GM12878 (cell line): ENCODE measurements around the gene SETD5. TPM values are rescaled to one million over a fixed set of nuclear protein-coding genes. Genes with fewer than 3 reads are reported as not detected.

Source experiments
- ATAC-seq: fragments of 200-7000 bp; cut with Tn5 transposase; 3 replicates; pipeline ENCODE4 v1.9.1; 2020; ENCODE audit warnings: mild to moderate bottlenecking, moderate library complexity
- BruUV-seq: library from RNA; stranded (reverse); fragments of 400-500 nt; replicated peaks from 2 replicates; lab custom pipeline; 2021; lab: Mats Ljungman, UMichigan
- CTCF ChIA-PET: fragments of 300-600 bp; sonication (Branson Sonifier 250); formaldehyde crosslinking; extraction: SDS; loops from one replicate; lab custom pipeline; 2021; ENCODE audit warnings: inconsistent platforms; lab: Yijun Ruan, JAX
- POLR2A ChIA-PET: fragments of 350-600 bp; formaldehyde crosslinking; extraction: SDS; loops from one replicate; lab custom pipeline; 2021; ENCODE audit warnings: inconsistent platforms; lab: Charles Lee
- RAD21 ChIA-PET: fragments of 300-600 bp; sonication (Branson Sonifier 250); formaldehyde crosslinking; loops from one replicate; lab custom pipeline; 2023; ENCODE audit warnings: antibody characterized with exemption; ENCODE audit not compliant: unreplicated experiment; lab: Charles Lee
- SMC1A ChIA-PET: fragments of 300-600 bp; sonication (Branson Sonifier 250); formaldehyde crosslinking; loops from one replicate; lab custom pipeline; 2023; ENCODE audit not compliant: unreplicated experiment, uncharacterized antibody; lab: Charles Lee
- DNase-seq: peaks from one replicate; pipeline ENCODE4 v3.0.0-alpha.2; 2011; ENCODE audit warnings: low read depth, low spot score
- FAIRE-seq: peaks from 3 replicates; lab custom pipeline; 2011; peaks lifted over from hg19 to GRCh38; lab: Jason Lieb, UNC
- H2AFZ ChIP-seq: 2 replicates; pipeline ENCODE4 v1.6.0; 2011; ENCODE audit warnings: low read depth, low read length, control low read depth; ENCODE audit not compliant: control insufficient read depth
- H3K27ac ChIP-seq: 2 replicates; pipeline ENCODE4 v1.5.1; 2011; ENCODE audit warnings: control low read depth; ENCODE audit not compliant: control insufficient read depth, insufficient read depth
- H3K27me3 ChIP-seq, 2 experiments: replicated peaks in 1 of 2; 2 replicates each; pipeline versions ENCODE4 v1.6.0 to v1.6.1; 2011; ENCODE audit warnings: low read length in 1 of 2; ENCODE audit not compliant: control insufficient read depth in 2 of 2, insufficient read depth in 2 of 2
- H3K36me3 ChIP-seq, 2 experiments: 2 replicates each; pipeline ENCODE4 v1.5.1; 2011; ENCODE audit warnings: low read length in 1 of 2; ENCODE audit not compliant: control insufficient read depth in 2 of 2, insufficient read depth in 2 of 2
- H3K4me1 ChIP-seq: 2 replicates; pipeline ENCODE4 v1.6.1; 2011; ENCODE audit warnings: mild to moderate bottlenecking, low read length, moderate library complexity, mixed read lengths; ENCODE audit not compliant: control insufficient read depth, insufficient read depth
- H3K4me2 ChIP-seq: 2 replicates; pipeline ENCODE4 v1.6.0; 2011; ENCODE audit warnings: control low read depth; ENCODE audit not compliant: control insufficient read depth, insufficient read depth
- H3K4me3 ChIP-seq: fragments of 200-600 bp; sonication (generic); 2 replicates; pipeline ENCODE4 v1.5.1; 2016
- H3K79me2 ChIP-seq: 2 replicates; pipeline ENCODE4 v1.6.0; 2011; ENCODE audit warnings: low read length; ENCODE audit not compliant: control insufficient read depth, insufficient read depth
- H3K9ac ChIP-seq: 2 replicates; pipeline ENCODE4 v1.8.0; 2011; ENCODE audit warnings: low read length, control low read depth, mixed read lengths; ENCODE audit not compliant: control insufficient read depth, insufficient read depth
- H3K9me3 ChIP-seq: replicated peaks from 3 replicates; pipeline ENCODE4 v1.5.1; 2011; ENCODE audit warnings: mild to moderate bottlenecking, low read length; ENCODE audit not compliant: control insufficient read depth, insufficient read depth
- H4K20me1 ChIP-seq: 2 replicates; pipeline ENCODE4 v1.6.0; 2011; ENCODE audit not compliant: control insufficient read depth, insufficient read depth
- ASH2L ChIP-seq: fragments of 300-600, 200-600 bp; sonication (generic); IDR thresholded peaks from 2 replicates; pipeline ENCODE4 v1.6.1; 2017; ENCODE audit warnings: low read depth, mild to moderate bottlenecking, borderline replicate concordance
- BCL11A ChIP-seq: IDR thresholded peaks from 2 replicates; pipeline ENCODE4 v1.6.1; 2011; ENCODE audit warnings: low read depth, low read length
- BHLHE40 ChIP-seq, 2 experiments: fragments of 450-650 bp in 1 of 2; IDR thresholded peaks; 2 replicates each; pipeline ENCODE4 v1.6.1; 2011 to 2017; ENCODE audit warnings: low read depth in 2 of 2, borderline replicate concordance in 1 of 2, improper control_type of control experiment in 1 of 2, low read length in 1 of 2, mild to moderate bottlenecking in 1 of 2
- BMI1 ChIP-seq: fragments of 450-650 bp; IDR thresholded peaks from 2 replicates; pipeline ENCODE4 v1.6.1; 2016; ENCODE audit warnings: mild to moderate bottlenecking, moderate library complexity, borderline replicate concordance
- CBX5 ChIP-seq: sonication (generic); IDR thresholded peaks from 2 replicates; pipeline ENCODE4 v1.6.1; 2016; ENCODE audit warnings: low read depth, moderate library complexity, mild to moderate bottlenecking, inconsistent platforms
- CREM ChIP-seq: IDR thresholded peaks from 2 replicates; pipeline ENCODE4 v1.6.1; 2014; ENCODE audit warnings: antibody characterized with exemption, low read depth
- DPF2 ChIP-seq: fragments of 450-650 bp; IDR thresholded peaks from 2 replicates; pipeline ENCODE4 v1.6.1; 2017; ENCODE audit warnings: mild to moderate bottlenecking
- RELB ChIP-seq: fragments of 450-650 bp; IDR thresholded peaks from 2 replicates; pipeline ENCODE4 v1.6.1; 2017; ENCODE audit warnings: low read depth, mild to moderate bottlenecking, moderate library complexity
- RFX5 ChIP-seq: IDR thresholded peaks from 2 replicates; pipeline ENCODE4 v1.6.1; 2011; ENCODE audit warnings: low read depth, low read length, improper control_type of control experiment
- RUNX3 ChIP-seq: IDR thresholded peaks from 2 replicates; pipeline ENCODE4 v1.6.1; 2012; ENCODE audit warnings: low read length, inconsistent platforms
- SMAD1 ChIP-seq: fragments of 450-650 bp; IDR thresholded peaks from 2 replicates; pipeline ENCODE4 v1.6.1; 2018; ENCODE audit warnings: mild to moderate bottlenecking, low read depth; ENCODE audit not compliant: partially characterized antibody
- ZBTB33 ChIP-seq: fragments of 450-650 bp; IDR thresholded peaks from 2 replicates; pipeline ENCODE4 v1.6.1; 2017; ENCODE audit warnings: mild to moderate bottlenecking
- ZNF687 ChIP-seq: fragments of 450-650 bp; IDR thresholded peaks from 2 replicates; pipeline ENCODE4 v1.6.1; 2017; ENCODE audit warnings: mild to moderate bottlenecking, moderate library complexity
- WGBS: methylation state at CpG from one replicate; pipeline ENCODE4 v1.1.6; 2016; ENCODE audit warnings: low lambda C conversion rate; ENCODE audit not compliant: insufficient replicate concordance, insufficient coverage; ENCODE audit errors: missing lambda C conversion rate; 5-methylcytosine and 5-hydroxymethylcytosine counted together
- in situ Hi-C: fragments of 300-500 bp; cut with MboI; formaldehyde crosslinking; loops from 9 replicates; pipeline ENCODE4 v1.14.3; 2018; ENCODE audit warnings: mixed read lengths
- intact Hi-C: fragments of 100-400 bp; cut with micrococcal nuclease; formaldehyde crosslinking; loops from one replicate; pipeline ENCODE4 v1.14.2; 2022; ENCODE audit not compliant: unreplicated experiment
- polyA plus RNA-seq, 11 experiments: library from polyadenylated mRNA; depleted of rRNA in 4 of 11; unstranded in 6 of 11; stranded (reverse) in 5 of 11; fragments of >200 nt; fragmentation: Nextera tagmentation in 4 of 11; fragmentation: Illumina TruSeq in 1 of 11; extraction: Ambion mirVana in 4 of 11; extraction: Trizol in 1 of 11; gene quantifications; 1 replicate in 1 of 11; 2 replicates in 10 of 11; pipeline versions ENCODE4 v1.2.1 to v1.2.3, GENCODE V29; 2011 to 2016; ENCODE audit warnings: inconsistent platforms in 2 of 11, missing spikeins in 2 of 11, low read depth in 1 of 11
- total RNA-seq, 4 experiments: library from RNA; depleted of rRNA in 3 of 4; stranded (reverse); fragments of >200 nt in 3 of 4; fragmentation: Illumina TruSeq in 1 of 4; extraction: Trizol in 1 of 4; gene quantifications; 2 replicates each; pipeline versions ENCODE4 v1.2.1 to v1.2.3, GENCODE V29; 2013 to 2021

SETD5 gene
- total and polyA plus RNA-seq, 10 of the 15 experiments (the other 5 are each of a cell fraction or from before 2014, with no cell fraction given) = 8.2 to 94.0 (median 55.4) TPM

- Histone ChIP-seq H2AFZ (no peak overlapping the region), H4K20me1 (no peaks in the 10 kb centered on the region), H3K4me3 (no peak overlapping the region), H3K4me2 (no peak overlapping the region), H3K27me3 (no peaks in the 10 kb centered on the region), H3K9ac (no peak overlapping the region), H3K4me1 (no peaks in the 10 kb centered on the region), H3K79me2 (no peaks in the 10 kb centered on the region), H3K36me3 (peaks cover 24 to 35% of the 10 kb centered on the region in 2 experiments), H3K9me3 (no peaks in the 10 kb centered on the region), H3K27ac (no peak overlapping the region)
- ChIA-PET RAD21 (no interaction called here), SMC1A (no interaction called here), CTCF (no interaction called here), POLR2A (no interaction called here)
- intact Hi-C loops (no loop called here), in situ Hi-C loops (no loop called here)
- FAIRE-seq = no peak
- no peak for DNase-seq
- no TSS peak for BruUV-seq
- ATAC-seq = no peak
- TF ChIP-seq BMI1 = no peak
- no peak for TF ChIP-seq SMAD1
- TF ChIP-seq CBX5 = no peak
- TF ChIP-seq DPF2 = no peak
- no peak for TF ChIP-seq CREM
- no peak for TF ChIP-seq ZBTB33
- no peak for TF ChIP-seq BHLHE40 (IDR thresholded peaks at IDR 0.05; ENCODE audit: borderline replicate concordance in 1 of 2, low read depth in 2 of 2, low read length in 1 of 2)
- no peak for TF ChIP-seq RELB
- TF ChIP-seq ASH2L = no peak
- TF ChIP-seq RFX5 = no peak
- no peak for TF ChIP-seq BCL11A
- TF ChIP-seq RUNX3 = no peak
- no peak for TF ChIP-seq ZNF687
- WGBS = 0% methylated on average over 1 of the region's 1 CpG
These were observed 51.2 kb downstream of the SETD5 start for GRCh38 chr3:9448643-9449042.
